Activated T-cell treated with anti-CD3 and anti-CD28 coated beads, Interleukin-2, amount 50 U/mL, for 72 hours (primary cell): Measurements from ENCODE around the gene POU2F3. TPM values are rescaled to one million over a fixed set of nuclear protein-coding genes. Genes with fewer than 3 reads are reported as not detected.

ENCODE experiments used
- ATAC-seq, 2 donors: fragments of 150-1000 bp; cut with Tn5 transposase; replicated peaks in 1 of 2; 2 replicates each; pipeline ENCODE4 v1.10.0; 2021; ENCODE audit warnings: moderate library complexity in 2 of 2, mild to moderate bottlenecking in 1 of 2
- DNase-seq, 2 donors: peaks; one replicate each; pipeline ENCODE4 v3.0.0; 2021 to 2022; ENCODE audit warnings: mixed read lengths in 1 of 2
- H3K27ac Mint-ChIP-seq: one replicate; pipeline ENCODE4 v1.8.0; 2022; ENCODE audit warnings: mild to moderate bottlenecking, moderate library complexity, mixed read lengths
- H3K27me3 Mint-ChIP-seq: one replicate; pipeline ENCODE4 v1.8.0; 2022; ENCODE audit warnings: low read depth, mixed read lengths
- H3K36me3 Mint-ChIP-seq, 2 donors: one replicate each; pipeline ENCODE4 v1.8.0; 2022; ENCODE audit warnings: mixed read lengths in 2 of 2, mild to moderate bottlenecking in 1 of 2; ENCODE audit not compliant: insufficient read depth in 2 of 2
- H3K4me1 Mint-ChIP-seq: one replicate; pipeline ENCODE4 v1.8.0; 2022; ENCODE audit warnings: low read depth, mixed read lengths
- H3K4me3 Mint-ChIP-seq, 2 donors: one replicate each; pipeline ENCODE4 v1.8.0; 2022; ENCODE audit warnings: mild to moderate bottlenecking in 2 of 2, mixed read lengths in 2 of 2, moderate library complexity in 2 of 2
- H3K9me3 Mint-ChIP-seq, 2 donors: one replicate each; pipeline ENCODE4 v1.8.0; 2022; ENCODE audit warnings: mixed read lengths in 2 of 2
- total RNA-seq, 2 donors: library from RNA; stranded (reverse); gene quantifications; one replicate each; pipeline ENCODE4 v1.2.3, GENCODE V29; 2022

Gene POU2F3
- total RNA-seq, 2 donors from 2014 or later = 0.14 to 0.39 TPM

DNA sequence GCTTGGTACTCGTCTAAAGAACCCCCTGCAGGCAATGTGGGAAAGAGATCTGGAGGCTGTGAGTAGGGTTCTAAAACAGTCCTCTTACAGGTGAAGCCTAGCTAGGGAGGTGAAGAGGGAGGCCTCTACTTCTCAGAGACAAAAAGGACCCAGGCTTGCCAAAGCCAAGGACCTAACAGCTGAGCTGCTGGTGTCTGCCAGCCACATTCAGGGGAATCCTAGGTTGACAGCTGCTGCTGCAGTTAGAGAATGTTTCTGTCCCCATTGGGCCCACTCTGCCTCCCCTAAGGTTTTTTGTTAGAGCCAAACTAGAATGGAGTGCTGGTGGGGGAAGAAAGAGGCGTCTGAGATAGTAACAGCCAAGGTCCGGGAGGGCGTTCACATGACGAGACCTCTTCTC, 58.5 kb downstream of the POU2F3 start:
- H3K36me3 Mint-ChIP-seq = no peaks in the 10 kb centered on the region

GRCh38 chr11:120302001-120302805, 62.3 kb downstream of the POU2F3 start:
- ATAC-seq (peak; percentile 12 to 13), DNase-seq (no peak)
- Mint-ChIP-seq H3K27me3 (peaks cover 57% of the 10 kb centered on the region), H3K9me3 (no peaks in the 10 kb centered on the region), H3K4me3 (no peak overlapping the region), H3K27ac (no peak overlapping the region), H3K36me3 (no peaks in the 10 kb centered on the region), H3K4me1 (no peaks in the 10 kb centered on the region)

More for the DNA sequence above, 58.5 kb downstream of the POU2F3 start:
- ATAC-seq (no peak), DNase-seq (no peak)
- no peaks in the 10 kb centered on the region for H3K4me1 Mint-ChIP-seq
- no peaks in the 10 kb centered on the region for H3K9me3 Mint-ChIP-seq
- H3K27ac Mint-ChIP-seq = no peak overlapping the region
- H3K4me3 Mint-ChIP-seq = no peak overlapping the region
- peaks cover 73% of the 10 kb centered on the region for H3K27me3 Mint-ChIP-seq

- Mint-ChIP-seq H3K27me3 (peaks cover 47% of the 10 kb centered on the region), H3K36me3 (no peaks in the 10 kb centered on the region), H3K4me1 (no peaks in the 10 kb centered on the region), H3K27ac (no peak overlapping the region), H3K4me3 (no peak overlapping the region), H3K9me3 (no peaks in the 10 kb centered on the region)
- peak; percentile 86 to 87 for ATAC-seq
- DNase-seq = peak; percentile 70 to 73
These were observed 63.2 kb downstream of the POU2F3 start for GRCh38 chr11:120303004-120303637.

- ATAC-seq (no peak), DNase-seq (no peak)
- Mint-ChIP-seq H3K4me3 (no peak overlapping the region), H3K27me3 (peaks cover 33% of the 10 kb centered on the region), H3K27ac (no peak overlapping the region), H3K4me1 (no peaks in the 10 kb centered on the region), H3K36me3 (no peaks in the 10 kb centered on the region), H3K9me3 (no peaks in the 10 kb centered on the region)
These were observed 64.6 kb downstream of the POU2F3 start for GRCh38 chr11:120304526-120304925.

DNA sequence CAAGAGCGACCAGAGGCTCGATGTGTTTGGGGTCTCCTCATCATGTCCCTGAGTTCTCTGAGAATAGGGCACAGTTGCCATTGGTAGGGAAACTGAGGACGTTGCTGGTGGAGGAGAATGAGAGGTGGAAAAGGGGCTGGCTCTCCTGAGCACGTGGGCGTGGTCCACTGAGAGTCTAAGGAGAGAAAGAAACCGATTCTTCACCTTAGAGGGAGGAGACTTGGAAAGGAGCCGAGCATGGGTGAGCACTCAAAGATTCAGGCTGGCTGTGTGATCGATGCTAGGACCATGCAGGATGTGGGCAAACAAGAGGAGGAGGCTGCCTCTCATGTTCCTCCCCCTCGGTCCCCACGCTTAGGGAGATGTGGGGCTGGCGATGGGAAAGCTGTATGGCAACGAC, 65.3 kb downstream of the POU2F3 start:
- ATAC-seq = no peak
- Mint-ChIP-seq H3K4me3 (no peak overlapping the region), H3K4me1 (no peaks in the 10 kb centered on the region)

GRCh38 chr11:120306519-120307242, 66.7 kb downstream of the POU2F3 start:
- no peaks in the 10 kb centered on the region for H3K9me3 Mint-ChIP-seq
- H3K4me1 Mint-ChIP-seq = no peaks in the 10 kb centered on the region
- no peaks in the 10 kb centered on the region for H3K36me3 Mint-ChIP-seq
- DNase-seq (no peak), ATAC-seq (no peak)
- peaks cover 24% of the 10 kb centered on the region for H3K27me3 Mint-ChIP-seq
- H3K27ac Mint-ChIP-seq = no peak overlapping the region
- H3K4me3 Mint-ChIP-seq = no peak overlapping the region

More for the DNA sequence above, 65.3 kb downstream of the POU2F3 start:
- no peak for DNase-seq
- Mint-ChIP-seq H3K27me3 (peaks cover 28% of the 10 kb centered on the region), H3K27ac (no peak overlapping the region), H3K9me3 (no peaks in the 10 kb centered on the region), H3K36me3 (no peaks in the 10 kb centered on the region)

DNA sequence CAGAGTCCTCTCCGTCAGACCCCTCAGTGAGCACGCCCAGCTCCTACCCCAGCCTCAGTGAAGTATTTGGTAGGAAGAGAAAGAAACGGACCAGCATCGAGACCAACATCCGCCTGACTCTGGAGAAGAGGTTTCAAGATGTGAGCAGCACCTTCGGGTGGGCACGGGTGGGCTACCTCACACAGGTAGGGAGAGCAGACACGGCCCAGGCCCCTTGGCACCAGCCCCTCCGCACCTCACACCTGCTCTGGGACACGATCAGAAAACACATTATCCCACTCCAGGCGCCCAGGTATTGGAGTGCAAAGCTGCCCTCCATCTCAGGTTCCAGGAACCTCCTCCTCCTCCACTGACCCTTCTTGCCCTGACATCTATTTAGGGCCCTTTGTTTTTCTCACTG, 67.5 kb downstream of the POU2F3 start:
- Mint-ChIP-seq H3K4me1 (no peaks in the 10 kb centered on the region), H3K9me3 (no peaks in the 10 kb centered on the region), H3K27ac (no peak overlapping the region), H3K4me3 (no peak overlapping the region), H3K36me3 (no peaks in the 10 kb centered on the region), H3K27me3 (peaks cover 17% of the 10 kb centered on the region)
- ATAC-seq = no peak
- no peak for DNase-seq

- Mint-ChIP-seq H3K4me3 (no peak overlapping the region), H3K27ac (no peak overlapping the region), H3K9me3 (no peaks in the 10 kb centered on the region), H3K36me3 (no peaks in the 10 kb centered on the region), H3K27me3 (peaks cover 21% of the 10 kb centered on the region), H3K4me1 (no peaks in the 10 kb centered on the region)
- no peak for ATAC-seq
- DNase-seq = no peak
These were observed 68.1 kb downstream of the POU2F3 start for GRCh38 chr11:120308081-120308480.

DNA sequence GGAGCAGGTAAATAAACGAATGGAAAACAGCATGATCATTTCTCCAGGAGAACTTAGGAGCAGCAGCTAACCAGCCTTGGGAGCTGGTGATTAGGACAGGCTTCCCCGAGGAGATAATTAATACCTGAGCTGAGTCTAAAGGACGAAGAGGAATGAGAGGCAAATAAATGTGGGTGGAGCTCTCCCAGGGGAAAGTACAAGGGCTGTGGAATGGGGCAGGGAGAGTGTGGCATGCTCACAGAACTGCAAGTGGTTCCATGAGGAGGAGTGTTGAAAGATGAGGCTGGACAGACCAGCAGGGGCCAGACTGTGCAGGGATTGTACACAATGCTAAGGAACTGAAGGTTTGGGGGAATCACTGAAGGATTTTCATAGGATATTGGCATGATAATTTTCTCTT, 70.9 kb downstream of the POU2F3 start:
- H3K4me3 Mint-ChIP-seq = no peak overlapping the region
- H3K9me3 Mint-ChIP-seq = no peaks in the 10 kb centered on the region
- no peaks in the 10 kb centered on the region for H3K36me3 Mint-ChIP-seq
- no peak overlapping the region for H3K27ac Mint-ChIP-seq
- no peak for DNase-seq
- ATAC-seq = no peak
- peaks cover 9% of the 10 kb centered on the region for H3K27me3 Mint-ChIP-seq
- no peaks in the 10 kb centered on the region for H3K4me1 Mint-ChIP-seq

DNA sequence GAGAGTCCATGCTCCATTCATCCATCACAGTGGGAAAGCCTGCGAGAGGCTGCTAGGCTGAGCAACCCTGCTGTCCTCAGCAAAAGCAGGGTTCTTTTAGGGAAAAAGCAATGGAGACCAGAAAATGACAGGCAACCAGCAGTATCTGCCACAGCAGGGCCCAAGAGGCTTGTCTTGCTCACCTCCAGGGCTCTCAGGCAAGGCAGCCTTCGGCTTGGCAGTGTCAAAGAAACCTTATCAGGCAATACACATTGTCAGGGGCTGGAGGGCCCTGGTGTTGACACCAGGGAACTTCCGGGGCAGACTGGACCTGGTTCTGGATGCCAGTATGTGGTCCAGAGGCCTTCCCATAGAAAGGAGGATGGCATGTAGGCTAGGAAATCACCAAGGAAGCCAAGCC, 74.9 kb downstream of the POU2F3 start:
- no peaks in the 10 kb centered on the region for H3K4me1 Mint-ChIP-seq
- no peaks in the 10 kb centered on the region for H3K36me3 Mint-ChIP-seq
- H3K27ac Mint-ChIP-seq = no peak overlapping the region
- ATAC-seq (no peak), DNase-seq (no peak)
- no peaks in the 10 kb centered on the region for H3K9me3 Mint-ChIP-seq
- no peak overlapping the region for H3K4me3 Mint-ChIP-seq
- peaks cover 24% of the 10 kb centered on the region for H3K27me3 Mint-ChIP-seq

DNA sequence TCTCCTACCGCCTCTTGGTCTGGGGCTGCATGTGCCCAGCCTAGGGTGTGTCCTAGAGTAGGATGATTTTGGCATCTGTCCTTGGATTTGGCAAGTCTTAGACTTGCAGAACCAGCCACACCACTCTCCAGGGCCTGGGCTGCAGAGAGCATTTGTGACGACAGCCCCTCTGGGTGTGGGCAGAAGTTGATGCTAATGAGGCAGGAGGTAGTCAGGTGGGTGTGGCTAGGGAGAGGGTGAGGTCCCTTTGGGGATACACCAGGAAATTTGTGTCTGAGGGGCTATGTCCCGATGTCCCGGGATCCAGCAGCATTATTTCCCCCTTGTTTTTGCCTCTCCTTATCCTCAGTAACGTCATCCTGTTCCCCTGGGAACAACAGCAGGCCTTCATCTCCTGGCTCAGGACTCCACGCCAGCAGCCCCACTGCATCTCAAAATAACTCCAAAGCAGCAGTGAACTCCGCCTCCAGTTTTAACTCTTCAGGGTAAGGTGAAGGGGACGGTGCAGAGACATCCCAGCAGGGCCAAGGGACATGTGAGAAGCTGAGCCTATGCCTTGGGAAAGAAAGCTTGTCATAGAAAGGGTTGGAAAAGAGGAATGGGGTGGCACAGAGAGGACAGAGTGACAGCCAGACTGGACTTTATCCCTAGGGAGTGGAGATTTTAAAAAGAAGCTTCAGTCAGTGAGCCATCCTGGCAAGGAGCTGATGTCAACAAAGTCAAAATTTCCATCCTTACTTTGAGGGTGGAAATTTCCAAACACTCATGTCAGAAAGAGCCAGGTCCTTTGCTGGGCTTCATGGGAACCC, 77.1 kb downstream of the POU2F3 start:
- ATAC-seq = no peak
- DNase-seq = no peak
- no peak overlapping the region for H3K27ac Mint-ChIP-seq
- H3K4me1 Mint-ChIP-seq = no peaks in the 10 kb centered on the region
- H3K36me3 Mint-ChIP-seq = no peaks in the 10 kb centered on the region
- no peak overlapping the region for H3K4me3 Mint-ChIP-seq
- no peaks in the 10 kb centered on the region for H3K9me3 Mint-ChIP-seq
- H3K27me3 Mint-ChIP-seq = peaks cover 24% of the 10 kb centered on the region

- H3K9me3 Mint-ChIP-seq = no peaks in the 10 kb centered on the region
- H3K36me3 Mint-ChIP-seq = no peaks in the 10 kb centered on the region
- no peak overlapping the region for H3K27ac Mint-ChIP-seq
- H3K27me3 Mint-ChIP-seq = peaks cover 18% of the 10 kb centered on the region
- H3K4me1 Mint-ChIP-seq = no peaks in the 10 kb centered on the region
- H3K4me3 Mint-ChIP-seq = no peak overlapping the region
- ATAC-seq (no peak), DNase-seq (no peak)
These were observed 77.9 kb downstream of the POU2F3 start for GRCh38 chr11:120317689-120318480.
